OCI-LY1 (cell line): ENCODE results near the gene CEP112.

ENCODE experiments used
- H2AFZ ChIP-seq: fragments of 200-600 bp; sonication (generic), shearing (Covaris generic); 2 replicates; pipeline ENCODE4 v1.6.0; 2014; ENCODE audit warnings: antibody characterized with exemption, mild to moderate bottlenecking, low read length
- H3F3A ChIP-seq: fragments of 200-600 bp; sonication (generic), shearing (Covaris generic); 2 replicates; pipeline ENCODE4 v1.6.0; 2014; ENCODE audit warnings: mild to moderate bottlenecking, antibody characterized with exemption, low read length, moderate library complexity; ENCODE audit not compliant: insufficient read depth
- H3K27ac ChIP-seq: fragments of 200-600 bp; sonication (generic); 2 replicates; pipeline ENCODE4 v1.5.1; 2014; ENCODE audit warnings: low read length, mixed run types, mild to moderate bottlenecking, low read depth; ENCODE audit not compliant: poor library complexity, severe bottlenecking
- H3K27me3 ChIP-seq: fragments of 200-600 bp; sonication (generic); 2 replicates; pipeline ENCODE4 v1.6.0; 2014; ENCODE audit warnings: antibody characterized with exemption, mild to moderate bottlenecking, low read length, moderate library complexity; ENCODE audit not compliant: insufficient read depth
- H3K36me3 ChIP-seq: fragments of 200-600 bp; sonication (generic); 2 replicates; pipeline ENCODE4 v1.6.1; 2014; ENCODE audit warnings: mild to moderate bottlenecking, antibody characterized with exemption, low read length, moderate library complexity, mixed read lengths; ENCODE audit not compliant: insufficient read depth
- H3K4me1 ChIP-seq: fragments of 200-600 bp; sonication (generic); 2 replicates; pipeline ENCODE4 v1.5.1; 2014; ENCODE audit warnings: mild to moderate bottlenecking, low read length, moderate library complexity; ENCODE audit not compliant: insufficient read depth, severe bottlenecking
- H3K4me2 ChIP-seq: fragments of 200-600 bp; sonication (generic), shearing (Covaris generic); 2 replicates; pipeline ENCODE4 v1.6.1; 2014; ENCODE audit warnings: low read length
- H3K4me3 ChIP-seq: fragments of 200-600 bp; sonication (generic); 2 replicates; pipeline ENCODE4 v1.5.1; 2014; ENCODE audit warnings: low read length, low read depth, mild to moderate bottlenecking, mixed read lengths; ENCODE audit not compliant: poor library complexity, severe bottlenecking
- H3K79me2 ChIP-seq: fragments of 200-600 bp; shearing (Covaris generic); 2 replicates; pipeline ENCODE4 v1.6.1; 2016; ENCODE audit warnings: mixed run types, low read length, mixed read lengths; ENCODE audit not compliant: insufficient read depth
- H3K9ac ChIP-seq: fragments of 200-600 bp; sonication (generic), shearing (Covaris generic); 2 replicates; pipeline ENCODE4 v1.6.1; 2014; ENCODE audit warnings: mild to moderate bottlenecking, low read length, mixed read lengths
- H3K9me2 ChIP-seq: fragments of 200-600 bp; sonication (generic), shearing (Covaris generic); 2 replicates; pipeline ENCODE4 v1.6.1; 2014; ENCODE audit warnings: low read depth, mild to moderate bottlenecking, low read length, mixed read lengths
- H3K9me3 ChIP-seq: fragments of 200-600 bp; shearing (Covaris generic); 2 replicates; pipeline ENCODE4 v1.6.1; 2014; ENCODE audit warnings: low read length, mixed read lengths
- H4K20me1 ChIP-seq: fragments of 200-600 bp; sonication (generic), shearing (Covaris generic); 2 replicates; pipeline ENCODE4 v1.6.0; 2016; ENCODE audit warnings: mild to moderate bottlenecking, low read length; ENCODE audit not compliant: insufficient read depth
- CTCF ChIP-seq: fragments of 200-600 bp; sonication (generic), shearing (Covaris generic); IDR thresholded peaks from 2 replicates; pipeline ENCODE4 v1.5.1; 2017; ENCODE audit warnings: mild to moderate bottlenecking, antibody characterized with exemption, low read length, moderate library complexity, mixed read lengths
- EZH2 ChIP-seq: fragments of 200-600 bp; sonication (generic), shearing (Covaris generic); IDR thresholded peaks from 2 replicates; pipeline ENCODE4 v1.8.0; 2017; ENCODE audit warnings: borderline replicate concordance, mixed run types, mild to moderate bottlenecking, antibody characterized with exemption, low read length, moderate library complexity, mixed read lengths

CEP112 gene

GRCh38 chr17:65754630-65755029 is 437.3 kb downstream of the CEP112 start:
- Histone ChIP-seq H3K4me1 (no peaks in the 10 kb centered on the region), H2AFZ (no peak overlapping the region), H3K27ac (no peak overlapping the region), H3K4me2 (no peak overlapping the region), H3K79me2 (no peaks in the 10 kb centered on the region), H3K9me2 (no peaks in the 10 kb centered on the region), H3K4me3 (no peak overlapping the region), H3K9me3 (no peaks in the 10 kb centered on the region), H3F3A (no peaks in the 10 kb centered on the region), H3K36me3 (no peaks in the 10 kb centered on the region), H3K27me3 (no peaks in the 10 kb centered on the region), H3K9ac (no peak overlapping the region), H4K20me1 (no peaks in the 10 kb centered on the region)
- no peak for TF ChIP-seq EZH2
- TF ChIP-seq CTCF: no peak

GRCh38 chr17:65754081-65754480 is 437.9 kb downstream of the CEP112 start:
- Histone ChIP-seq H3K9me2 (no peaks in the 10 kb centered on the region), H3K36me3 (no peaks in the 10 kb centered on the region), H3K4me1 (no peaks in the 10 kb centered on the region), H4K20me1 (no peaks in the 10 kb centered on the region), H2AFZ (no peak overlapping the region), H3K79me2 (no peaks in the 10 kb centered on the region), H3K27me3 (no peaks in the 10 kb centered on the region), H3K9me3 (no peaks in the 10 kb centered on the region), H3K4me3 (no peak overlapping the region), H3K27ac (no peak overlapping the region), H3F3A (no peaks in the 10 kb centered on the region), H3K9ac (no peak overlapping the region), H3K4me2 (no peak overlapping the region)
- TF ChIP-seq EZH2 (no peak), CTCF (no peak)

GRCh38 chr17:65753348-65753747 is 438.6 kb downstream of the CEP112 start:
- no peaks in the 10 kb centered on the region for H3K79me2 ChIP-seq
- no peak overlapping the region for H3K9ac ChIP-seq
- H3K9me2 ChIP-seq: no peaks in the 10 kb centered on the region
- H3K4me3 ChIP-seq: no peak overlapping the region
- no peaks in the 10 kb centered on the region for H4K20me1 ChIP-seq
- no peaks in the 10 kb centered on the region for H3K4me1 ChIP-seq
- no peaks in the 10 kb centered on the region for H3K27me3 ChIP-seq
- no peaks in the 10 kb centered on the region for H3K9me3 ChIP-seq
- H2AFZ ChIP-seq: no peak overlapping the region
- no peak overlapping the region for H3K4me2 ChIP-seq
- H3K36me3 ChIP-seq: no peaks in the 10 kb centered on the region
- H3F3A ChIP-seq: no peaks in the 10 kb centered on the region
- H3K27ac ChIP-seq: no peak overlapping the region
- TF ChIP-seq EZH2 (no peak), CTCF (no peak)
